ENCODE results near the gene POSTN. TPM values are rescaled to one million over a fixed set of nuclear protein-coding genes. Genes with fewer than 3 reads are reported as not detected.

Gene POSTN, protein sequence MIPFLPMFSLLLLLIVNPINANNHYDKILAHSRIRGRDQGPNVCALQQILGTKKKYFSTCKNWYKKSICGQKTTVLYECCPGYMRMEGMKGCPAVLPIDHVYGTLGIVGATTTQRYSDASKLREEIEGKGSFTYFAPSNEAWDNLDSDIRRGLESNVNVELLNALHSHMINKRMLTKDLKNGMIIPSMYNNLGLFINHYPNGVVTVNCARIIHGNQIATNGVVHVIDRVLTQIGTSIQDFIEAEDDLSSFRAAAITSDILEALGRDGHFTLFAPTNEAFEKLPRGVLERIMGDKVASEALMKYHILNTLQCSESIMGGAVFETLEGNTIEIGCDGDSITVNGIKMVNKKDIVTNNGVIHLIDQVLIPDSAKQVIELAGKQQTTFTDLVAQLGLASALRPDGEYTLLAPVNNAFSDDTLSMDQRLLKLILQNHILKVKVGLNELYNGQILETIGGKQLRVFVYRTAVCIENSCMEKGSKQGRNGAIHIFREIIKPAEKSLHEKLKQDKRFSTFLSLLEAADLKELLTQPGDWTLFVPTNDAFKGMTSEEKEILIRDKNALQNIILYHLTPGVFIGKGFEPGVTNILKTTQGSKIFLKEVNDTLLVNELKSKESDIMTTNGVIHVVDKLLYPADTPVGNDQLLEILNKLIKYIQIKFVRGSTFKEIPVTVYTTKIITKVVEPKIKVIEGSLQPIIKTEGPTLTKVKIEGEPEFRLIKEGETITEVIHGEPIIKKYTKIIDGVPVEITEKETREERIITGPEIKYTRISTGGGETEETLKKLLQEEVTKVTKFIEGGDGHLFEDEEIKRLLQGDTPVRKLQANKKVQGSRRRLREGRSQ
- not detected for total RNA-seq
- not detected for polyA plus RNA-seq

DNA sequence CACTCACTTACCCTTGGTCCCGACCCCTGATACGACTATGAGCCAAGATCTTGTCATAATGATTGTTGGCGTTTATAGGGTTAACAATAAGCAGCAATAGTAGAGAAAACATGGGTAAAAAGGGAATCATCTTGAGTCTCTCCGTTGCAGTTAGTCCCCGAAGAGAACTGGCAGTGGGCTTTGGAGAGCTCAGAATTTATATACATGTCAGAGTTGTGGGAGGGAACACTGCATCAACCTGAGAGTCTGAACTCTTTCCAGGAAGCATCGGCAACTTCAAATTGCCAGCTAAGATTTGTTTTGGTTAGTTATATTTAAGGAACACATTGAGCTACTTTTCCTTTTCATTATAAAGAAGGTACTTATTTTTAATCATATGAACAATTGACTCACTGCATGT, at the start of gene POSTN:
POSTN (minus strand) TSS at position 172 of the 400 bp plus-strand sequence; CDS start at position 130, 42 bp downstream.
- no peak within 1 kb of the TSS for H3K27ac ChIP-seq (ENCODE audit: low read depth, low read length)
- no peak within 1 kb of the TSS for H3K4me3 Mint-ChIP-seq
- DNase-seq, result no peak
- no peaks in the 10 kb centered on the region for H3K4me1 Mint-ChIP-seq
- H3K4me1 ChIP-seq (ENCODE audit: insufficient read depth, low read length), result no peaks in the 10 kb centered on the region
- H3K4me3 ChIP-seq (ENCODE audit: low read length in 2 of 2), result no peak within 1 kb of the TSS
- H3K9me3 ChIP-seq (ENCODE audit: control insufficient read depth in 1 of 2, low read length in 2 of 2), result no peaks in the 10 kb centered on the region
- ChIA-PET CTCF (ENCODE audit: partially characterized antibody) (no interaction called here), POLR2A (ENCODE audit: partially characterized antibody) (no interaction called here)
- no peaks in the 10 kb centered on the region for H3K9me3 Mint-ChIP-seq
- H3K27me3 Mint-ChIP-seq, result no peaks in the 10 kb centered on the region
- H3K36me3 ChIP-seq (ENCODE audit: insufficient read depth, low read length), result no peaks in the 10 kb centered on the region
- H3K27ac Mint-ChIP-seq, result no peak within 1 kb of the TSS
- no peaks in the 10 kb centered on the region for H3K27me3 ChIP-seq (ENCODE audit: insufficient read depth, low read length)
- intact Hi-C loops (cut with micrococcal nuclease), result no loop called here
- H3K36me3 Mint-ChIP-seq, result no peaks in the 10 kb centered on the region

DNA sequence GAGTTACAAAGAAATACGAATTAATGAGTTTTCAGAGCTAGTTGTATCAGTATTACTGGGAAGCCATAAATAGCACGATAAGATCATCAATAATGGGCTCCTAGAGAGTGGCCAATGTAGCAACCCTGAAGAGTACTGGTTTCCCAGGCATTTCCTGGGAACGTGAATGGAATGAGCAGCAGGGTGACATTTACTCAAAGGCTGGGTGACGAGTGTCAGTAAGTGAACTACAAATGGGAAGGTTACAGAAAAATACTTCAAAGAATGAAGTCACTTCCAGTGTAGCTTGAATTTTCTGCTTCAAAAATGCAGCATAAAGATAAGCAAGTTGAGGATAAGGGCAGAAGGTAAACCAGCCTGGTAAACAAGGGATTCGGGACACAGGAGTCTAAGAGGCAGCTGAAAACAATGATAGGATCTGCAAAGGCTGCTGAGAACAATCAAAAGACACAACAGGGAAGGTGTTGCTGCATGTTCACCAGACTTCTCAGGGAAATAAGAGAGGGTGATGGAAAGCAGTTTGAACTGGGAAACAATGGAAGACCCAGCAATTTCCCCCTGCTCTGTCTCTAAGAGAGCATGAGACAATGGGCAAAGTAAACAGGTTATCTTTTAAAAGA, 48.6 kb upstream of the POSTN start:
- no peaks in the 10 kb centered on the region for H3K36me3 ChIP-seq (ENCODE audit: insufficient read depth, low read length)
- H3K4me3 ChIP-seq (ENCODE audit: low read length in 2 of 2), result no peak overlapping the region
- Mint-ChIP-seq H3K9me3 (peaks cover 0 to 5% (median 3%) of the 10 kb centered on the region in 8 donors), H3K4me1 (no peaks in the 10 kb centered on the region), H3K36me3 (no peaks in the 10 kb centered on the region), H3K27ac (no peak overlapping the region), H3K4me3 (no peak overlapping the region), H3K27me3 (no peaks in the 10 kb centered on the region)
- ChIA-PET POLR2A (ENCODE audit: partially characterized antibody) (no interaction called here), CTCF (ENCODE audit: partially characterized antibody) (no interaction called here)
- no peaks in the 10 kb centered on the region for H3K9me3 ChIP-seq (ENCODE audit: control insufficient read depth in 1 of 2, low read length in 2 of 2)
- no peaks in the 10 kb centered on the region for H3K4me1 ChIP-seq (ENCODE audit: insufficient read depth, low read length)
- H3K27me3 ChIP-seq (ENCODE audit: insufficient read depth, low read length), result no peaks in the 10 kb centered on the region
- H3K27ac ChIP-seq (ENCODE audit: low read depth, low read length), result no peak overlapping the region
- DNase-seq, result no peak
- intact Hi-C loops (cut with micrococcal nuclease), result no loop called here

DNA sequence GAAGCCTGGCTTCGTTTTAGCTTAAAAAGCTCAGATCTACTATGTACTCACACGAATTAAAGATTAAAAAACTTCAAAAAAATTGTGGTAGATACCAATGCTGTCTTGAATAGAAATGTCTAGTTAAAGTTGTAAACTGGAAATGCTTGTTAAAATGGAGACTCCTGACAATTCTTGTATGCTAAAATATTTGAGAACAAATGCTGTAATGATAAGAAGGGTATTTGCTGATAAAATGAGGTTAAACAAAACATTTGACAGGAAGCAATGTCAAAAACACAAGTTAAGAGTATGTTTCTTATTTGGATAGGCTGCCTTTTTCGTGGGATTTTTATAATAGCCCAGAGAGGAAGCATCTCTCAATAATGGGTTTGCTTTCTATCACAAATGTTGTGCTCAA, 48.0 kb upstream of the POSTN start:
- no peaks in the 10 kb centered on the region for H3K36me3 ChIP-seq (ENCODE audit: insufficient read depth, low read length)
- no peaks in the 10 kb centered on the region for H3K4me1 ChIP-seq (ENCODE audit: insufficient read depth, low read length)
- no peak overlapping the region for H3K4me3 ChIP-seq (ENCODE audit: low read length in 2 of 2)
- ChIA-PET CTCF (ENCODE audit: partially characterized antibody) (no interaction called here), POLR2A (ENCODE audit: partially characterized antibody) (no interaction called here)
- H3K4me1 Mint-ChIP-seq, result no peaks in the 10 kb centered on the region
- peaks cover 0 to 5% (median 3%) of the 10 kb centered on the region in 8 donors for H3K9me3 Mint-ChIP-seq
- H3K36me3 Mint-ChIP-seq, result no peaks in the 10 kb centered on the region
- no peaks in the 10 kb centered on the region for H3K27me3 Mint-ChIP-seq
- no peak overlapping the region for H3K27ac Mint-ChIP-seq
- no peak overlapping the region for H3K4me3 Mint-ChIP-seq
- DNase-seq, result no peak
- no peaks in the 10 kb centered on the region for H3K9me3 ChIP-seq (ENCODE audit: control insufficient read depth in 1 of 2, low read length in 2 of 2)
- intact Hi-C loops (cut with micrococcal nuclease), result no loop called here
- H3K27me3 ChIP-seq (ENCODE audit: insufficient read depth, low read length), result no peaks in the 10 kb centered on the region
- H3K27ac ChIP-seq (ENCODE audit: low read depth, low read length), result no peak overlapping the region

DNA sequence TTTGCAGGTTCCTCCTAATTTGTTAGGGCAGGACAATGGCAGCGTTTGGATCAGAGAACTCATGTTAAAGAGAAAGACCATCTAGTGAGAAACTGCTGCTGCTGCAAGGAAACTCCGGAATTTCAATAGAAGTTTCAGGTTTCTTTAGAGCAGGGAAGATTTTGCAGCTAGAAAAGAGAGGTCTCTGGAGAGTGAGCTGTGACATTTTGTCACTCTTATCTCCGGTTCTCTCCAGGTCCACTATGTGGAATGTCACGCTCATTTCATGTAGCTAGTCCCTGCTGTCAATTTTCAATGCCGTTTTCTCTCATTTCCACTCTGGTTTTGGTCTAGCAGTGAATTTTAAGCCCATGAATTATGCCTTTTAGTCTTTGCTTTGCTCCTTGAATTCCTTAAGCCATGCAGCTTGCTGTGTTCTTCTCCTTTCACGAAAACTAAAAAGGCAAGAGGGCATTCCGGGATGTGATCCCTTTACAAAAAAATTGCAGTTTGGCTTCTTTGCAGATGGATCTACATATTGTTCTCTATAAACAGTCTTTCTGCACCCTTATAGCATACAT, 46.7 kb upstream of the POSTN start:
- no peak for DNase-seq
- no peaks in the 10 kb centered on the region for H3K27me3 ChIP-seq (ENCODE audit: insufficient read depth, low read length)
- no peaks in the 10 kb centered on the region for H3K36me3 ChIP-seq (ENCODE audit: insufficient read depth, low read length)
- ChIA-PET POLR2A (ENCODE audit: partially characterized antibody) (no interaction called here), CTCF (ENCODE audit: partially characterized antibody) (no interaction called here)
- Mint-ChIP-seq H3K36me3 (no peaks in the 10 kb centered on the region), H3K9me3 (peaks cover 0 to 5% (median 3%) of the 10 kb centered on the region in 8 donors), H3K27me3 (no peaks in the 10 kb centered on the region), H3K4me1 (no peaks in the 10 kb centered on the region), H3K4me3 (no peak overlapping the region), H3K27ac (no peak overlapping the region)
- no peaks in the 10 kb centered on the region for H3K9me3 ChIP-seq (ENCODE audit: control insufficient read depth in 1 of 2, low read length in 2 of 2)
- H3K4me3 ChIP-seq (ENCODE audit: low read length in 2 of 2), result no peak overlapping the region
- intact Hi-C loops (cut with micrococcal nuclease), result no loop called here
- H3K4me1 ChIP-seq (ENCODE audit: insufficient read depth, low read length), result no peaks in the 10 kb centered on the region
- H3K27ac ChIP-seq (ENCODE audit: low read depth, low read length), result no peak overlapping the region

DNA sequence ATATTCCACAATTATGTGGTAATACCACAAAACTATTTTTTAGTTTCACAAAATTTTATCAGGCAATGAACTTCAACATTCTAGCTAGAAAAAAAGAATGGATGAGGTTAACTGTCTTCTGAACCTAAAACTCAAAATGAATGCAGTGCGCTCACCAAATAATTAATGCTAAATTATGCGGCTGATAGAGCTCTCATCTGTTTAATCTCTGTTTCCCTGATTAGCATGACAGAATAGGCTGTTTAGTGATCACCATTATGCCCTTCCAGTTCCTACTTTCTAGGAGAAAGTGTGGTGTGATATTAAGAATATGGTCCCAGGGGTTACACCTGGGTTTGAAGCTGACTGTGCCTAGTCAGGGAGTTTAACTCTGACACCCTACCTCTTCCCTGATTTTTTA, 42.8 kb upstream of the POSTN start:
- POLR2A ChIA-PET (ENCODE audit: partially characterized antibody), result no interaction called here

DNA sequence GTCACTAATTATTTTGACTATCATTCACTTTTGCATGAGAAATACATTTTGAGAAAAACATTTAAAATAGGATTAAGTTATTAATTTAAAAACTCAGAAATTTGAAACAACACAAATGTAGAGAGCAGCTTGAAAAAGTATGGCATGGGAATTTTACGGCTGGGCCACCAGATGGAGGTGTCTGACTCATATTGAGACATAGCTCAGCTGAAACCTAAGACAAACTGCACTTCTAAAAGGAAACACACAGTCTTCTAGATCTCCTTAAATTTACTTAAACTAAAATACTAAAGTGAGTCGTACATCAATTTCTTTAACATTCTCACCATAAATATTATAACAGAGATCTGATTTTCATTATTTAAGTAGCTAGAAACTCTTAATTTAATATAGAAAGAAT, 41.9 kb upstream of the POSTN start:
- ChIA-PET POLR2A (ENCODE audit: partially characterized antibody) (no interaction called here), CTCF (ENCODE audit: partially characterized antibody) (interaction anchor here (0.8 kb wide), 1 partner anchor 9 kb away, joined by 3 read pairs; no protein-coding TSS in a partner anchor)
- H3K27ac ChIP-seq (ENCODE audit: low read depth, low read length), result no peak overlapping the region
- no peaks in the 10 kb centered on the region for H3K9me3 ChIP-seq (ENCODE audit: control insufficient read depth in 1 of 2, low read length in 2 of 2)
- DNase-seq, result no peak
- H3K4me1 Mint-ChIP-seq, result no peaks in the 10 kb centered on the region
- H3K4me1 ChIP-seq (ENCODE audit: insufficient read depth, low read length), result no peaks in the 10 kb centered on the region
- H3K36me3 ChIP-seq (ENCODE audit: insufficient read depth, low read length), result no peaks in the 10 kb centered on the region
- H3K27ac Mint-ChIP-seq, result no peak overlapping the region
- no peak overlapping the region for H3K4me3 Mint-ChIP-seq
- no peaks in the 10 kb centered on the region for H3K27me3 ChIP-seq (ENCODE audit: insufficient read depth, low read length)
- H3K4me3 ChIP-seq (ENCODE audit: low read length in 2 of 2), result no peak overlapping the region
- H3K27me3 Mint-ChIP-seq, result no peaks in the 10 kb centered on the region
- H3K36me3 Mint-ChIP-seq, result no peaks in the 10 kb centered on the region
- intact Hi-C loops (cut with micrococcal nuclease), result no loop called here
- peaks cover 0 to 5% (median 3%) of the 10 kb centered on the region in 8 donors for H3K9me3 Mint-ChIP-seq

More for the DNA sequence above, 42.8 kb upstream of the POSTN start:
- no peaks in the 10 kb centered on the region for H3K4me1 ChIP-seq (ENCODE audit: insufficient read depth, low read length)
- CTCF ChIA-PET (ENCODE audit: partially characterized antibody), result no interaction called here
- H3K36me3 ChIP-seq (ENCODE audit: insufficient read depth, low read length), result no peaks in the 10 kb centered on the region
- H3K27me3 ChIP-seq (ENCODE audit: insufficient read depth, low read length), result no peaks in the 10 kb centered on the region
- Mint-ChIP-seq H3K27me3 (no peaks in the 10 kb centered on the region), H3K27ac (no peak overlapping the region), H3K9me3 (peaks cover 0 to 5% (median 3%) of the 10 kb centered on the region in 8 donors), H3K4me1 (no peaks in the 10 kb centered on the region), H3K36me3 (no peaks in the 10 kb centered on the region), H3K4me3 (no peak overlapping the region)
- no peak overlapping the region for H3K27ac ChIP-seq (ENCODE audit: low read depth, low read length)
- no peak for DNase-seq
- intact Hi-C loops (cut with micrococcal nuclease), result no loop called here
- H3K4me3 ChIP-seq (ENCODE audit: low read length in 2 of 2), result no peak overlapping the region
- no peaks in the 10 kb centered on the region for H3K9me3 ChIP-seq (ENCODE audit: control insufficient read depth in 1 of 2, low read length in 2 of 2)

DNA sequence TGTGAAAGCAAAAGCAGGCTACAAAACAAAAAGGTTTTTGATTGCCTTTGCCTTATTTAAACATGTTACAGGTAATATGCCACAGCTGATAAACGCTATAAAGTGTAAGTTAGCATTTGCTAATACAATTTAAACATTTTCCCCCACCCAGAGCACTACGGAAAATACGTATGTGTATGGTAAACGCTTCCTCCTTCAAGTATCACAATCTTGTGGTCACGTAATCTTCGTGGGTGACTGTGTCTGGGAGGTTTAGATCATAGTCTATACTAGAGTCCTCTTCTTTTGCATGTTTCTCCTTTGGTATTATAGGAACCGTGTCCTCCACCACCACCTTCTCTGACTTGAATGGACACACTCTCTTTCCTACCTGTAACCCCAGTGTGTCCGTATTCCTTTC, 38.1 kb upstream of the POSTN start:
- H3K27me3 ChIP-seq (ENCODE audit: insufficient read depth, low read length), result no peaks in the 10 kb centered on the region
- Mint-ChIP-seq H3K36me3 (no peaks in the 10 kb centered on the region), H3K4me3 (no peak overlapping the region), H3K9me3 (peaks cover 0 to 3% (median 0%) of the 10 kb centered on the region in 8 donors), H3K27ac (no peak overlapping the region), H3K4me1 (no peaks in the 10 kb centered on the region), H3K27me3 (no peaks in the 10 kb centered on the region)
- no peak overlapping the region for H3K4me3 ChIP-seq (ENCODE audit: low read length in 2 of 2)
- ChIA-PET CTCF (ENCODE audit: partially characterized antibody) (no interaction called here), POLR2A (ENCODE audit: partially characterized antibody) (no interaction called here)
- H3K4me1 ChIP-seq (ENCODE audit: insufficient read depth, low read length), result no peaks in the 10 kb centered on the region
- H3K36me3 ChIP-seq (ENCODE audit: insufficient read depth, low read length), result no peaks in the 10 kb centered on the region
- no peak for DNase-seq
- H3K9me3 ChIP-seq (ENCODE audit: control insufficient read depth in 1 of 2, low read length in 2 of 2), result no peaks in the 10 kb centered on the region
- intact Hi-C loops (cut with micrococcal nuclease), result no loop called here
- H3K27ac ChIP-seq (ENCODE audit: low read depth, low read length), result no peak overlapping the region

All from CD4-positive, alpha-beta memory T cell (primary cell).